ENCODE data around the gene RCN1. TPM values are rescaled to one million over a fixed set of nuclear protein-coding genes. Genes with fewer than 3 reads are reported as not detected.

Gene RCN1
- total RNA-seq, 1 donor from 2014 or later: 86.8 TPM

- H3K27ac ChIP-seq: peak overlapping the region; percentile 6
- no peak for ATAC-seq
Observed at GRCh38 chr11:32092581-32093170, 1.8 kb downstream of the RCN1 start.

GRCh38 chr11:32094923-32095322 lies 4.0 kb downstream of the RCN1 start:
- Histone ChIP-seq H3K4me1 (peaks cover 17% of the 10 kb centered on the region), H3K27ac (no peak overlapping the region), H3K9me3 (no peaks in the 10 kb centered on the region), H3K27me3 (no peaks in the 10 kb centered on the region), H3K4me3 (no peak overlapping the region), H3K36me3 (peaks cover 27% of the 10 kb centered on the region)
- no peak for TF ChIP-seq CTCF (IDR thresholded peaks at IDR 0.05)
- DNase-seq (no peak), ATAC-seq (no peak)
- intact Hi-C loops (cut with DNase I): no loop called here

More at GRCh38 chr11:32092581-32093170, 1.8 kb downstream of the RCN1 start:
- no peak for DNase-seq
- peaks cover 29% of the 10 kb centered on the region for H3K4me1 ChIP-seq
- H3K4me3 ChIP-seq: peak overlapping the region; percentile 86
- intact Hi-C loops (cut with DNase I): no loop called here
- TF ChIP-seq CTCF (IDR thresholded peaks at IDR 0.05): no peak
- no peaks in the 10 kb centered on the region for H3K27me3 ChIP-seq
- H3K36me3 ChIP-seq: peaks cover 6% of the 10 kb centered on the region
- no peaks in the 10 kb centered on the region for H3K9me3 ChIP-seq

GRCh38 chr11:32098142-32098903 lies 7.4 kb downstream of the RCN1 start:
- no peaks in the 10 kb centered on the region for H3K9me3 ChIP-seq
- no peaks in the 10 kb centered on the region for H3K27me3 ChIP-seq
- peaks cover 57% of the 10 kb centered on the region for H3K36me3 ChIP-seq

GRCh38 chr11:32099516-32099915 lies 8.6 kb downstream of the RCN1 start:
- no peak overlapping the region for H3K4me3 ChIP-seq
- no peaks in the 10 kb centered on the region for H3K27me3 ChIP-seq
- DNase-seq (no peak), ATAC-seq (no peak)
- peaks cover 69% of the 10 kb centered on the region for H3K36me3 ChIP-seq
- no peaks in the 10 kb centered on the region for H3K9me3 ChIP-seq
- no peak for TF ChIP-seq CTCF (IDR thresholded peaks at IDR 0.05)
- H3K4me1 ChIP-seq: peaks cover 3% of the 10 kb centered on the region
- H3K27ac ChIP-seq: no peak overlapping the region
- intact Hi-C loops (cut with DNase I): no loop called here

More at GRCh38 chr11:32098142-32098903, 7.4 kb downstream of the RCN1 start:
- no peak for TF ChIP-seq CTCF (IDR thresholded peaks at IDR 0.05)
- intact Hi-C loops (cut with DNase I): no loop called here
- ATAC-seq: no peak
- Histone ChIP-seq H3K27ac (no peak overlapping the region), H3K4me1 (peaks cover 6% of the 10 kb centered on the region), H3K4me3 (no peak overlapping the region)
- no peak for DNase-seq

- peaks cover 3% of the 10 kb centered on the region for H3K4me1 ChIP-seq
- ATAC-seq: peak; percentile 40
- TF ChIP-seq CTCF (IDR thresholded peaks at IDR 0.05): no peak
Observed at GRCh38 chr11:32100495-32100894, 9.6 kb downstream of the RCN1 start.

More at GRCh38 chr11:32100495-32100894, 9.6 kb downstream of the RCN1 start:
- Histone ChIP-seq H3K27me3 (no peaks in the 10 kb centered on the region), H3K27ac (no peak overlapping the region), H3K9me3 (no peaks in the 10 kb centered on the region), H3K4me3 (no peak overlapping the region), H3K36me3 (peaks cover 75% of the 10 kb centered on the region)
- intact Hi-C loops (cut with DNase I): no loop called here
- no peak for DNase-seq

Data from upper lobe of right lung (tissue), 1 donor.